ENCODE measurements around the gene SERPINA1.

SERPINA1 gene

DNA sequence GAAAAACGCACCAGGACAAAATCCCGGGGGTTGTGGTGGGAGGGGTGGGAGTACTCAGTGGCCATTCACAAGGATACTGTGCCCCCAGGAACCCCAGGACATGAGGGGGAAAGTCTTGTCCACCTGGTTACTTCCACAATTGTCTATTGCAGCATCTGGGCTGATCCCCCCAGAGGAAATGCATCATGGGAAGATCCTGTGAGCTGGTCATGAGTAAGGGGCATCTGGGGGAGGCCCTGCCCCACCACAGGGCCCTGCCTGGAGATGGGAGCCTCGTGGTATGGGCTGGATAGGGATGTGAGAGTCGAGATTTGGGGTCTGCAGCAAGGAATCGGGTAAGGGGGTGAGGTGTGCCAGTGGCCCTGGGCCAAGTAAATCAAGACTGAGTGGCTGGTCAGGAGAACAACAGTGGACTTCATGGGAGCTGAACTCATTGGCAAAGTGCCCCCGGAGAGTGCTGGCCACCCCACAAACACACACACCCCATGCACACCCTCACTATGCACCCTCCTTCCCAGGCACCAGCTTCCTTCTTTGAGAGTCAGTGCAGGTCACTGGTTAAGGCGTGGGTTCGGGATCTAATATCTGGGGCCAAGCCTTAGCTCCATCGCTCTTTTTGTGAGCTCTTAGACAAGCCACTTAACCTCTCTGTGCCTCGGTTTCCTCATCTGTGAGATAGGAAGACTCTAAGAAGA lies 3.0 kb upstream of the SERPINA1 start:
- Histone ChIP-seq H3K27ac (ENCODE audit: insufficient read depth, low read depth, low read length, poor library complexity, severe bottlenecking) (no peak overlapping the region), H3K36me3 (ENCODE audit: control insufficient read depth, insufficient read depth, low read length) (no peaks in the 10 kb centered on the region), H3K4me3 (ENCODE audit: insufficient read depth, low read depth, low read length) (no peak overlapping the region), H3K4me1 (ENCODE audit: control insufficient read depth, insufficient read depth, low read length) (peaks cover 5% of the 10 kb centered on the region), H3K9me3 (ENCODE audit: control insufficient read depth, low read length) (no peaks in the 10 kb centered on the region), H3K27me3 (ENCODE audit: control insufficient read depth, insufficient read depth, low read length, poor library complexity, severe bottlenecking) (no peaks in the 10 kb centered on the region)
- WGBS, 2 experiments = 91 to 94% methylated on average over 10 of the region's 10 CpGs

DNA sequence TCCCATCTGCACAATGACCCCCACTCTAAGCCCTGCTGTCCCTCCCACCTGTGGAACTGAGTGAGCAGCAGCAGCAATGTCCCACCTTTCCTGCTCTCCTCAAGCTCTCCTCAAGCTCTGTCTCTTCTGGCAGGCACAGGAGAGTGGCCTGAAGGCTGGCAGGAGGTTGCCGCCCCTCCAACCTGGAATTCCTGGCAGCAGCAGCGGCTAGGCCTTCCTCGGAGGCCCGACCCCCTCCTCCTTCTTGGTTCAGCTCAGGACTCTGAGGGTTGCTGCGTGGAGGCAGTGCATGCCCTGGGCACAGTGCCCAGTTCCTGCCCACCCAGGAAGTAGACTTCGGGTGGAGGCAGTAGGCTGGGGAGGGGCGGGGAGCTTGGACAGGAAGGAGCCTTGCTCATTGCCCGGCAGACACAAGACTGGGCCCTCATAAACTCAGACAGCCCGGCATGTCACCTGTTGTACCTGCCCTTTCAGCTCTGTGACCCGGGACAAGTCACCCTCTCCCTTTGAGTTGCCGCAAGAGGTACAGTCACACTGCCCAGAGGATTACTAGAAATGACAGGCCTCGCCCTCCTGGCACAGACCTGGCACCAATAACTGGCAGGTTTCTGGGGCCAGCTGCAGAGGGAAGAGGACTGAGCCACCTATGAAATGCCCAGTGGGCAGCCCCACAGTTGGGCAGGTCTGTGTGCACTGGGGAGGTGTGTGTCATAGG lies 2.1 kb upstream of the SERPINA1 start:
- H3K4me3 ChIP-seq (ENCODE audit: insufficient read depth, low read depth, low read length) = no peak overlapping the region
- no peaks in the 10 kb centered on the region for H3K36me3 ChIP-seq (ENCODE audit: control insufficient read depth, insufficient read depth, low read length)
- peaks cover 5% of the 10 kb centered on the region for H3K4me1 ChIP-seq (ENCODE audit: control insufficient read depth, insufficient read depth, low read length)
- H3K9me3 ChIP-seq (ENCODE audit: control insufficient read depth, low read length) = no peaks in the 10 kb centered on the region
- 77 to 82% methylated on average over 12 of the region's 12 CpGs for WGBS, 2 experiments
- no peaks in the 10 kb centered on the region for H3K27me3 ChIP-seq (ENCODE audit: control insufficient read depth, insufficient read depth, low read length, poor library complexity, severe bottlenecking)
- H3K27ac ChIP-seq (ENCODE audit: insufficient read depth, low read depth, low read length, poor library complexity, severe bottlenecking) = no peak overlapping the region

DNA sequence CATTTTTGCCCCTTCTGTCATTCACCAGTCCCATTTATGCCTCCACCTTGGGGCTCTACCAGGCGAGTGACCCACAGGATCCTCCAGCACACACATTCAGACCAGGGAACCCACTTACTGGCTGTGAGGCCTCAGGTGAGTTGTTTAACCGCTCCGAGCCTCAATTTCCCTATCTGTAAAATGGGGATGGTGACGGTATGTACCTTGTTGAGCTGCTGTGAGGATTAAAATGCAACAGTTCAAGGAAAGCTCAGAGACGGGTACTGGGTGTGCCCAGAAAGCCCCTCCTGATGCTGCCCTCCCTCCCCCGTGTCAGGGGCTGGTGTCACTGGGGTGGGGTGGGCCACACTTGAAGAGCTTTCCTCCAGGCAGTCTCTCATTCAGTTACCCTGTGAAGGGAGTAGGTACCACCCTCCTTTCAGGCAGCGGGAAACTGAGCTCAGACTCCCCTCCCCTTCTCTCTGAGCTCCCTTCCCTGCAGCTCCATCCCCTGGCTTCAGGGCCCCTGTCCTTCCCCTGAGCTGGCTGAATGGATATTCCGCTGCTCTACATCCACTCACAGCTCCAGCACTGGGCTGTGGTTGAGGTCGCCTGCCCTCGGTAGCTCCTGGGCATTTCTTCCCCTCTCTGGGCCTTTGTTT lies 1.4 kb upstream of the SERPINA1 start:
- no peaks in the 10 kb centered on the region for H3K36me3 ChIP-seq (ENCODE audit: control insufficient read depth, insufficient read depth, low read length)
- H3K27ac ChIP-seq (ENCODE audit: insufficient read depth, low read depth, low read length, poor library complexity, severe bottlenecking) = no peak overlapping the region
- H3K27me3 ChIP-seq (ENCODE audit: control insufficient read depth, insufficient read depth, low read length, poor library complexity, severe bottlenecking) = no peaks in the 10 kb centered on the region
- H3K4me1 ChIP-seq (ENCODE audit: control insufficient read depth, insufficient read depth, low read length) = peaks cover 5% of the 10 kb centered on the region
- 78 to 81% methylated on average over 10 of the region's 10 CpGs for WGBS, 2 experiments
- H3K9me3 ChIP-seq (ENCODE audit: control insufficient read depth, low read length) = no peaks in the 10 kb centered on the region
- no peak overlapping the region for H3K4me3 ChIP-seq (ENCODE audit: insufficient read depth, low read depth, low read length)

DNA sequence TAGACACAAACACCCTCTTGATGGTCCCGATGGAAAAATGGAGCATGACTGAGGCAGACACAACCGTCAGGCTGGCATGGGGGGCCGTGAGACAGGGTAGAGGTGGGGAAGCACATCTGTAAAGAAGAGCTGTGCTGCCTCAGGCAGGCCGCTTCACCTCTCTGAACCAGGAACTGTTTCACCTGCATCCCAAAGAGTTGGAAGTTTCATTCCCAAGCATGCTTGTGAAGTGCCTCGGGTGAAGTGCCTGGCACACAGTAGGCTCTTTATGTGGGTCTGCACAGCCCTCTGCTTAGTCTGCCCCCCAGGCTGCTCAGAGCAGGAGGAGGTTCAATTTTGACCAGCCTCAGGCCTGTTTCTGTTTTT lies 685 bp upstream of the SERPINA1 start:
- Histone ChIP-seq H3K4me1 (ENCODE audit: control insufficient read depth, insufficient read depth, low read length) (peaks cover 5% of the 10 kb centered on the region), H3K27me3 (ENCODE audit: control insufficient read depth, insufficient read depth, low read length, poor library complexity, severe bottlenecking) (no peaks in the 10 kb centered on the region), H3K36me3 (ENCODE audit: control insufficient read depth, insufficient read depth, low read length) (no peaks in the 10 kb centered on the region), H3K9me3 (ENCODE audit: control insufficient read depth, low read length) (no peaks in the 10 kb centered on the region), H3K27ac (ENCODE audit: insufficient read depth, low read depth, low read length, poor library complexity, severe bottlenecking) (no peak overlapping the region), H3K4me3 (ENCODE audit: insufficient read depth, low read depth, low read length) (no peak overlapping the region)
- 91 to 94% methylated on average over 5 of the region's 5 CpGs for WGBS, 2 experiments

DNA sequence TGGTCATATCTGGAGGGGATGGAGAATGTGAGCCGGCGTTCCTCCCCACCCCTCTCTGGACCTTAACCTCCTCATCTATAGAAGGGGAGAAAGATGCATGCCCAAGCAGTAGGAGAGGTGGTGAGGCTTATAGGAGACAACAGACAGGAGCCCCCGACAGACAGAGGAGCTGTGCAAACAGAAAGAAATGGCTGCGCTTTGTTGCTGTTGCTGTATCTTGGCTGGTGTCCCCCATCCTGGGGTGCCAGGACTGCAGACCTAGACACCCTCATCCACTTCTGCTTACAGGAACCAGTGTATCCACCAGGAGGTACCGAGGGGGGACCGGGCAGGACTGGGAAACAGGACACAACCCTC lies 397 bp downstream of the SERPINA1 start:
- Histone ChIP-seq H3K36me3 (ENCODE audit: control insufficient read depth, insufficient read depth, low read length) (no peaks in the 10 kb centered on the region), H3K27ac (ENCODE audit: insufficient read depth, low read depth, low read length, poor library complexity, severe bottlenecking) (no peak overlapping the region), H3K27me3 (ENCODE audit: control insufficient read depth, insufficient read depth, low read length, poor library complexity, severe bottlenecking) (no peaks in the 10 kb centered on the region), H3K4me3 (ENCODE audit: insufficient read depth, low read depth, low read length) (no peak overlapping the region), H3K9me3 (ENCODE audit: control insufficient read depth, low read length) (no peaks in the 10 kb centered on the region), H3K4me1 (ENCODE audit: control insufficient read depth, insufficient read depth, low read length) (peaks cover 5% of the 10 kb centered on the region)
- 87 to 89% methylated on average over 6 of the region's 6 CpGs for WGBS, 2 experiments

DNA sequence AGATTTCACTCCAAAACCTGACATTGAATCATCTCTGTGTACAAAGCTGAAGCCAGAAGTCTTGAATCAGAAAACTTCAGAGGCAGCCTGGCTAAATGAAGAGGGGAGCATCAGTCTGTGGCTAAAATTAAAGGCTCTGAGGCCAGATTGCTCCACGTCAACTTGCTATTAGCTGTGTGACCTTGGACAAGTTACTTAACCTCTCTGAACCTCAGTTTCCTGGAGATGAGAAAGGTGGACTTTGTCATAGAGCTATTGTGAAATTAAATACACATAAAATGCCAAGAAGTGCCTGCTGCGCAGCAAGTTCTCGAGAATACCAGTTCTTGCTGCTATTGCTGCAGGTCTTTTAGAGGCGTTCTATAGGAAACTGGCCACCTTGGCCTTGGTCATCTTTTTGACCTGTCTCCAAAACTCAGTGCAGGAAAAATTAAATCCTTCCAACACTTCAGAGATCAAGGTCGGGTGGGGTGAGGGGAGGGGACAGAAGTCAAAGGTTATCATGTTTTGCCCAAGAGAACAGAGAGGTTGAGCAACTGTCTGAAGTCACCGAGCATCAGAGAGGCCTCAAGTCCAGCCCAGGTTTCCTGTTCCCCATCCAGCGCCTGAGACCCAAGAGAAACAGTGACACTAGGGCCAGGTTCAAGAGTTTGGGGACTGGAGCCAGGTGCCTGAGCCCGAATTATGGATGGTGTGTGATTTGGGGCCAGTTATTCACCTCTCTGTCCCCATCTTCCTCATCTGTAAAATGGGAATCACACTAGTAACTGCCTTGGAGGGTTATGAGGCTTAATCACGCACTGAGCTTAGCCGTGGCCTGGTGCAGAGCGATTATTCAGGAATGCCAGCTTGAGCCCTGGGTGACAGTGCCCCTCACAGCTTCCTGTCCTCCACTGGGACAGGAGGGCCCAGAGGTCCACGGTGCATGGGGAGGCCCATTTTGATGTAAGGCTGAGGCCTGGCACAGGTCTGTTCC lies 1.1 kb downstream of the SERPINA1 start:
- Histone ChIP-seq H3K4me3 (ENCODE audit: insufficient read depth, low read depth, low read length) (no peak overlapping the region), H3K27me3 (ENCODE audit: control insufficient read depth, insufficient read depth, low read length, poor library complexity, severe bottlenecking) (no peaks in the 10 kb centered on the region), H3K4me1 (ENCODE audit: control insufficient read depth, insufficient read depth, low read length) (peaks cover 5% of the 10 kb centered on the region), H3K36me3 (ENCODE audit: control insufficient read depth, insufficient read depth, low read length) (no peaks in the 10 kb centered on the region), H3K27ac (ENCODE audit: insufficient read depth, low read depth, low read length, poor library complexity, severe bottlenecking) (no peak overlapping the region), H3K9me3 (ENCODE audit: control insufficient read depth, low read length) (no peaks in the 10 kb centered on the region)
- WGBS, 2 experiments = 93 to 96% methylated on average over 12 of the region's 12 CpGs

DNA sequence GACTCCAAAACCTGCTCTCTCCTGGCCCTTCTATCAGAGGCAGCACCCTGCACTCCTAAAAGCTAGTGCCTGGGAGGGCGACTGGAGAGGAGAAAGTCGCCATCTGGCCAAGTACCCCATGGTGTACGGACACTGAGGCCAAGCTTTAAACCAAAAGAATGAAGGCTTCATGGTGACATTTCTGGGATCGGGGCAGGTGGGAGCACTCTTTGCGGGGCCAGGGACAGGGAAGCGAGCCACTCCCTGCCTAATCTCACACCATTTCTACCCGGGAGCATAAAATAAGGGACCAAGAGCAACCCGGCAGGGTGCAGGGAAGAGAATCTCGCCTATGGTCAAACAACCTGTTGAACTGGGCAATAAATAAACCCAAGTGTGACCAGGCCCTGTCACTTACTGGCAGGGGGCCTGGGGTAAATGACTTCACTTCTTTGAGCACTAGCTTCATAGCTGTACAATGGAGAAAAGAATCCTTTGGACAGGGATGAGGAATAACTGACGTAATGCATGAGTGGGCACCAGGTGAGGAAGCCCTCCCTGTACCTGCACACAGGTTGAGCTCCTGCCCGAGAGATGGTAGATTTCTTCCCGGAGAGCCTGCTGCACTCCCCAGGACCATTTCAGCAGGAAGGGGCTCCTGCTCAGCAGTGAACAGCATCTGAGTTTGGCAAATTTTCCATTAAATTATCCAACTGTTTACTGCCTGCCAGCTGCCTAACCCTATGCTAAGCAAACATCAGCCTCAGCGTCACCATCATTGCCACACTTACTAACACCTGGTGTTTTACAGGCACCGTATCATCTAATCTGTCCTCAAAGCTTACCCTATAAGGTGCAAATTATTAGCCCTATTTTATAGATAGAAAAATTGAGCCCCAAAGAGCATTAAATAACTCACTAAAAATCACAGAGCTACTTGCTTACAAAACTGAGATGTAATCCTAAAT lies 2.0 kb downstream of the SERPINA1 start:
- H3K27me3 ChIP-seq (ENCODE audit: control insufficient read depth, insufficient read depth, low read length, poor library complexity, severe bottlenecking) = no peaks in the 10 kb centered on the region
- H3K4me1 ChIP-seq (ENCODE audit: control insufficient read depth, insufficient read depth, low read length) = peaks cover 5% of the 10 kb centered on the region
- no peaks in the 10 kb centered on the region for H3K36me3 ChIP-seq (ENCODE audit: control insufficient read depth, insufficient read depth, low read length)
- no peak overlapping the region for H3K4me3 ChIP-seq (ENCODE audit: insufficient read depth, low read depth, low read length)
- H3K27ac ChIP-seq (ENCODE audit: insufficient read depth, low read depth, low read length, poor library complexity, severe bottlenecking) = no peak overlapping the region
- WGBS, 2 experiments = 85 to 87% methylated on average over 14 of the region's 14 CpGs
- H3K9me3 ChIP-seq (ENCODE audit: control insufficient read depth, low read length) = no peaks in the 10 kb centered on the region

DNA sequence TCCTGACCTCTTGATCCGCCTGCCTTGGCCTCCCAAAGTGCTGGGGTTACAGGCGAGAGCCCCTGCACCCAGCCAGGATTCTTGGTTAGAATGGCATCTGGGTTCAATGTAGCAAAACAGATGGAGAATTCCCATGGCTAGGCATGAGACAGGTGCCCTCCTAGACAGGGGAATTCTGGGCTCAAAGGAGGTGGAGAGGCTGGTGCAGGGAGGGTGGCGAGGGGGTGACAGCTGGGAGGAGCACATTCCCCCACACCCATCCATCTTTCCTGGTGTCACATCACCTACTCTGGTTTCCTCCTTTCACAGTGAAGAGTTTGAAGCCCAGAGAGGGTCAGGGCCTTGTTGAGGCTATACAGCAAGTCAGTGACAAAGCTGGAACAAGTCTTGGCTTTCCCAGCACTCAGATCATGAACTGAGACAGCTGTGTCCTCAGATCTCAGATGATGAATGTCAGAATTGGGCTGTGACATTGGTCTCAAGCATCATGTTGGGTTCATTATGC lies 2.8 kb downstream of the SERPINA1 start:
- Histone ChIP-seq H3K27ac (ENCODE audit: insufficient read depth, low read depth, low read length, poor library complexity, severe bottlenecking) (no peak overlapping the region), H3K9me3 (ENCODE audit: control insufficient read depth, low read length) (no peaks in the 10 kb centered on the region), H3K4me1 (ENCODE audit: control insufficient read depth, insufficient read depth, low read length) (peaks cover 5% of the 10 kb centered on the region), H3K4me3 (ENCODE audit: insufficient read depth, low read depth, low read length) (no peak overlapping the region), H3K27me3 (ENCODE audit: control insufficient read depth, insufficient read depth, low read length, poor library complexity, severe bottlenecking) (no peaks in the 10 kb centered on the region), H3K36me3 (ENCODE audit: control insufficient read depth, insufficient read depth, low read length) (no peaks in the 10 kb centered on the region)
- 80 to 87% methylated on average over 3 of the region's 3 CpGs for WGBS, 2 experiments

DNA sequence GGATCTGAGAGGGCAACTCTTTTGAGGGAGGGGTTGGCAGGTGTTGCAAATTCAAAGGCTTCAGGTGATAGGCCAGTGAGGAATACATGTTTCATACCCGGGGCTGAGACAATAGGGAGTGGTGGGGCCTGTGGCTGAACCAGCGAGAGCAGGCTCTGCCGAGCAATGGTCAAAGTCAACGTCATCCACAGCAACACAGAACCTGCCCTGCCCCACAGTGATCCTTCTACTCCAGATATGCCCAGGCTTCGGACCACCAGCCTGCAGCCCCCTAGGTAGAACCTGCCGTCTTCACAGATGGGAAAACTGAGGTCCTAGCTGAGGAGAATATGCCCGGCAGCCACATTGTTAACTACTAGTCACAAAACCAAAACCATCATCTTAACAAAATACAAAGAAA lies 4.1 kb downstream of the SERPINA1 start:
- H3K4me1 ChIP-seq (ENCODE audit: control insufficient read depth, insufficient read depth, low read length) = no peaks in the 10 kb centered on the region
- H3K27ac ChIP-seq (ENCODE audit: insufficient read depth, low read depth, low read length, poor library complexity, severe bottlenecking) = no peak overlapping the region
- no peaks in the 10 kb centered on the region for H3K27me3 ChIP-seq (ENCODE audit: control insufficient read depth, insufficient read depth, low read length, poor library complexity, severe bottlenecking)
- H3K36me3 ChIP-seq (ENCODE audit: control insufficient read depth, insufficient read depth, low read length) = no peaks in the 10 kb centered on the region
- H3K9me3 ChIP-seq (ENCODE audit: control insufficient read depth, low read length) = no peaks in the 10 kb centered on the region
- WGBS, 2 experiments = 93 to 96% methylated on average over 6 to 7 of the region's 7 CpGs
- H3K4me3 ChIP-seq (ENCODE audit: insufficient read depth, low read depth, low read length) = no peak overlapping the region

Measured in ectodermal cell (in vitro differentiated cells).